A673 (cell line): ENCODE data around the gene GALNT9. TPM values are rescaled to one million over a fixed set of nuclear protein-coding genes. Genes with fewer than 3 reads are reported as not detected.
"Not testable (repeated sequence)": the region's sequence is repeated elsewhere in the genome, so short reads cannot be mapped to it uniquely, and the experiment has no call there.

ENCODE experiments used
- BruUV-seq: library from RNA; stranded (reverse); fragments of 400-500 nt; replicated peaks from 2 replicates; lab custom pipeline; 2021; lab: Mats Ljungman, UMichigan
- CTCF ChIA-PET: fragments of 300-600 bp; sonication (Branson Sonifier 250); formaldehyde crosslinking; loops from one replicate; lab custom pipeline; 2022; ENCODE audit warnings: antibody characterized with exemption; lab: Charles Lee
- POLR2A ChIA-PET: fragments of 300-600 bp; sonication (Branson Sonifier 250); formaldehyde crosslinking; loops from one replicate; lab custom pipeline; 2022; ENCODE audit warnings: antibody characterized with exemption; ENCODE audit not compliant: low non-redundant PET; lab: Charles Lee
- DNase-seq: peaks from one replicate; pipeline ENCODE4 v3.0.0-alpha.2; 2015; ENCODE audit warnings: low spot score
- H3K27ac ChIP-seq: fragments of 200-600 bp; sonication (generic); 2 replicates; pipeline ENCODE4 v1.5.1; 2016; ENCODE audit warnings: mixed run types, low read depth, mild to moderate bottlenecking, mixed read lengths, antibody characterized with exemption, low read length; ENCODE audit not compliant: poor library complexity, severe bottlenecking
- H3K27me3 ChIP-seq: fragments of 200-600 bp; sonication (generic); replicated peaks from 2 replicates; pipeline ENCODE4 v1.6.1; 2017; ENCODE audit warnings: mixed run types, low read depth, mild to moderate bottlenecking, mixed read lengths, antibody characterized with exemption, low read length; ENCODE audit not compliant: insufficient read depth, poor library complexity
- H3K36me3 ChIP-seq: fragments of 200-600 bp; sonication (generic); 2 replicates; pipeline ENCODE4 v1.6.1; 2016; ENCODE audit warnings: mixed run types, mild to moderate bottlenecking, mixed read lengths, antibody characterized with exemption, low read length; ENCODE audit not compliant: insufficient read depth, poor library complexity, severe bottlenecking
- H3K4me1 ChIP-seq: fragments of 200-600 bp; sonication (generic); 2 replicates; pipeline ENCODE4 v1.6.1; 2017; ENCODE audit warnings: mixed run types, mild to moderate bottlenecking, mixed read lengths, antibody characterized with exemption, low read length; ENCODE audit not compliant: insufficient read depth, poor library complexity, severe bottlenecking
- H3K4me3 ChIP-seq: fragments of 200-600 bp; sonication (generic); 2 replicates; pipeline ENCODE4 v1.5.1; 2016; ENCODE audit warnings: low read depth, mixed run types, mild to moderate bottlenecking, mixed read lengths, low read length; ENCODE audit not compliant: poor library complexity, severe bottlenecking
- H3K9me3 ChIP-seq: fragments of 200-600 bp; sonication (generic); 2 replicates; pipeline ENCODE4 v1.6.1; 2016; ENCODE audit warnings: mixed run types, low read depth, mild to moderate bottlenecking, mixed read lengths, antibody characterized with exemption, low read length; ENCODE audit not compliant: poor library complexity, severe bottlenecking
- CTCF ChIP-seq: fragments of 300-800, 200-600 bp; sonication (generic); conservative IDR thresholded peaks from 2 replicates; pipeline ENCODE4 v1.5.1; 2017; ENCODE audit warnings: low read depth, mild to moderate bottlenecking, antibody characterized with exemption, low read length, moderate library complexity, mixed read lengths
- EZH2 ChIP-seq: fragments of 200-600 bp; sonication (generic); IDR thresholded peaks from 2 replicates; pipeline ENCODE4 v1.6.1; 2017; ENCODE audit warnings: borderline replicate concordance, low read depth, mild to moderate bottlenecking, mixed read lengths, antibody characterized with exemption, low read length; ENCODE audit not compliant: poor library complexity, severe bottlenecking
- intact Hi-C: fragments of 100-400 bp; cut with micrococcal nuclease; formaldehyde crosslinking; loops from one replicate; pipeline ENCODE4 v1.10.0; 2022; ENCODE audit not compliant: unreplicated experiment
- total RNA-seq: library from RNA; stranded (reverse); gene quantifications from 2 replicates; pipeline ENCODE4 v1.2.3, GENCODE V29; 2021

GALNT9 gene
- total RNA-seq, 1 experiment from 2014 or later, result 7.4 TPM

- TF ChIP-seq EZH2, result no peak
- POLR2A ChIA-PET, result no interaction called here
- no peaks in the 10 kb centered on the region for H3K27me3 ChIP-seq
- no peak overlapping the region for H3K4me3 ChIP-seq
- H3K9me3 ChIP-seq, result no peaks in the 10 kb centered on the region
- CTCF ChIA-PET, result no interaction called here
- H3K4me1 ChIP-seq, result peaks cover 14% of the 10 kb centered on the region
- no peak for DNase-seq
- H3K36me3 ChIP-seq, result no peaks in the 10 kb centered on the region
- intact Hi-C loops, result no loop called here
- no peak overlapping the region for H3K27ac ChIP-seq
- no TSS peak for BruUV-seq
Observed at GRCh38 chr12:132255642-132256041, 73.7 kb downstream of the GALNT9 start.

- Histone ChIP-seq H3K36me3 (no peaks in the 10 kb centered on the region), H3K27me3 (no peaks in the 10 kb centered on the region), H3K4me3 (no peak overlapping the region), H3K27ac (no peak overlapping the region), H3K4me1 (peaks cover 5% of the 10 kb centered on the region), H3K9me3 (no peaks in the 10 kb centered on the region)
- intact Hi-C loops, result no loop called here
- CTCF ChIA-PET, result no interaction called here
- POLR2A ChIA-PET, result no interaction called here
- BruUV-seq, result no TSS peak
- peak; percentile 24 for DNase-seq
- TF ChIP-seq EZH2 (no peak), CTCF (no peak)
Observed at GRCh38 chr12:132253698-132254480, 75.5 kb downstream of the GALNT9 start.

GRCh38 chr12:132252981-132253380 is 76.4 kb downstream of the GALNT9 start:
- POLR2A ChIA-PET, result not testable (repeated sequence)

GRCh38 chr12:132251741-132252490 is 77.5 kb downstream of the GALNT9 start:
- BruUV-seq, result no TSS peak
- no peak overlapping the region for H3K27ac ChIP-seq
- H3K27me3 ChIP-seq, result no peaks in the 10 kb centered on the region

More at GRCh38 chr12:132252981-132253380, 76.4 kb downstream of the GALNT9 start:
- H3K27me3 ChIP-seq, intact Hi-C loops, H3K36me3 ChIP-seq, H3K9me3 ChIP-seq, H3K27ac ChIP-seq, H3K4me3 ChIP-seq, BruUV-seq, H3K4me1 ChIP-seq, DNase-seq: not testable (repeated sequence)
- CTCF ChIA-PET, result interaction anchor here (0.6 kb wide), 1 partner anchor 148 kb away, joined by 7 read pairs; no protein-coding TSS in a partner anchor

More at GRCh38 chr12:132251741-132252490, 77.5 kb downstream of the GALNT9 start:
- CTCF ChIA-PET, result no interaction called here
- DNase-seq, result no peak
- Histone ChIP-seq H3K4me3 (no peak overlapping the region), H3K4me1 (peaks cover 9% of the 10 kb centered on the region), H3K9me3 (no peaks in the 10 kb centered on the region), H3K36me3 (no peaks in the 10 kb centered on the region)
- TF ChIP-seq EZH2, result no peak
- no peak for TF ChIP-seq CTCF
- intact Hi-C loops, result no loop called here
- POLR2A ChIA-PET, result no interaction called here
